HUES64 (cell line): ENCODE results near the gene SV2C.

ENCODE experiments used
- H3K27ac ChIP-seq: 2 replicates; pipeline ENCODE4 v1.7.0; 2013; ENCODE audit warnings: low read depth, low read length, inconsistent platforms
- H3K27me3 ChIP-seq: 2 replicates; pipeline ENCODE4 v1.6.1; 2013; ENCODE audit warnings: mild to moderate bottlenecking, low read length; ENCODE audit not compliant: insufficient read depth
- H3K36me3 ChIP-seq: 2 replicates; pipeline ENCODE4 v1.6.1; 2013; ENCODE audit warnings: mild to moderate bottlenecking, low read length; ENCODE audit not compliant: insufficient read depth
- H3K4me1 ChIP-seq: 2 replicates; pipeline ENCODE4 v1.6.1; 2013; ENCODE audit warnings: mild to moderate bottlenecking, low read length, moderate library complexity; ENCODE audit not compliant: insufficient read depth
- H3K4me3 ChIP-seq: 2 replicates; pipeline ENCODE4 v1.5.1; 2013; ENCODE audit warnings: mild to moderate bottlenecking, low read length, moderate library complexity
- H3K9ac ChIP-seq: 2 replicates; pipeline ENCODE4 v1.6.1; 2013; ENCODE audit warnings: mild to moderate bottlenecking, low read depth, low read length
- H3K9me3 ChIP-seq: 2 replicates; pipeline ENCODE4 v1.6.1; 2013; ENCODE audit warnings: low read depth, low read length; ENCODE audit not compliant: insufficient read depth
- WGBS: fragments of 150-250, 120-280 bp; methylation state at CpG from one replicate; pipeline ENCODE4 v1.1.7; 2013; ENCODE audit warnings: missing lambda C conversion rate; 5-methylcytosine and 5-hydroxymethylcytosine counted together

The SV2C gene

DNA sequence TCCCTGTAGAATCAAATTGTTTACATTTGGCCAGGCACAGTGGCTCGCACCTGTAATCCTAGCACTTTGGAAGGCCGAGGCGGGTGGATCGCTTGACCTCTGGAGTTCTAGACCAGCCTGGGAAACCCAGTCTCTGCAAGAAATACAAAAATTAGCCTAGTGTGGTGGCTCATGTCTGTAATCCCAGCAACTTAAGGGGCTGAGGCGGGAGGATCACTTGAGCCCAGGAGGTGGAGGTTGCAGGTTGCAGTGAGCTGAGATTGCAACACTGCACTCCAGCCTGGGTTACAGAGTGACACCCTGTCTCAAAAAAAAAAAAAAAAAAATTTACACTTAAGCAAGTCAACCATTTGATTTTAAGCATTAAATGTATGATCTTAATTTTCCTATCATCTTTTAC lies 302.4 kb downstream of the SV2C start:
- H3K9ac ChIP-seq: no peak overlapping the region
- WGBS: 92% methylated on average over 5 of the region's 5 CpGs
- H3K4me3 ChIP-seq: no peak overlapping the region
- no peaks in the 10 kb centered on the region for H3K27me3 ChIP-seq
- no peaks in the 10 kb centered on the region for H3K36me3 ChIP-seq
- peaks cover 10% of the 10 kb centered on the region; the same call in 1 of the 2 replicates for H3K4me1 ChIP-seq
- H3K27ac ChIP-seq: no peak overlapping the region
- no peaks in the 10 kb centered on the region for H3K9me3 ChIP-seq

DNA sequence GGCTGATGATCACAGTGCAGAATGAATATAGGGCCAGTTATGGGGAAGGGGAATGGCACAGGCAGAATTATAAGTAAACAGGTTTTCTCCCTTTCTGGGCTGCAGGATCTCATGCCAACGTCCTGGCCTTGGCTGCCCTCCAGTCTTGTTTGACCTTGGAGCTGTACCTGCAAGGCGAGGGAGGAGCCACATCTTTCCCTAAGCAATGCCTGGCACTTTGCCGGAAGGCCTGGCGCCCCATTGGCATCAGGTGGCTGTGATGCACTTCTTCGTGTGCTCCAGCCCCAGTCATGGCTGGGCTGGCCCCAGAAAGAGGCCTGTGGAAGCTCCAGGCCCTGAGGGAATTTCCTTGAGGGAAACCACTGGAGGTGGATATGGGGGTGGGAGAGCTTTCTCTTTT lies 303.2 kb downstream of the SV2C start:
- H3K27ac ChIP-seq: no peak overlapping the region
- H3K36me3 ChIP-seq: no peaks in the 10 kb centered on the region
- H3K27me3 ChIP-seq: no peaks in the 10 kb centered on the region
- no peak overlapping the region for H3K4me3 ChIP-seq
- peaks cover 5% of the 10 kb centered on the region; the same call in 1 of the 2 replicates for H3K4me1 ChIP-seq
- 87% methylated on average over 5 of the region's 5 CpGs for WGBS
- H3K9ac ChIP-seq: no peak overlapping the region
- H3K9me3 ChIP-seq: no peaks in the 10 kb centered on the region

- Histone ChIP-seq H3K4me3 (no peak overlapping the region), H3K27ac (no peak overlapping the region), H3K9me3 (no peaks in the 10 kb centered on the region), H3K36me3 (no peaks in the 10 kb centered on the region), H3K27me3 (no peaks in the 10 kb centered on the region), H3K9ac (no peak overlapping the region), H3K4me1 (peaks cover 15% of the 10 kb centered on the region)
- WGBS: no CpG with 5 or more reads among the region's 1 CpG
Measured at GRCh38 chr5:76388236-76388635, 305.1 kb downstream of the SV2C start.

GRCh38 chr5:76388791-76389512 lies 305.8 kb downstream of the SV2C start:
- Histone ChIP-seq H3K9ac (no peak overlapping the region), H3K4me3 (no peak overlapping the region), H3K36me3 (no peaks in the 10 kb centered on the region), H3K4me1 (peaks cover 16% of the 10 kb centered on the region), H3K27me3 (no peaks in the 10 kb centered on the region), H3K9me3 (no peaks in the 10 kb centered on the region), H3K27ac (no peak overlapping the region)
- 85% methylated on average over 11 of the region's 11 CpGs for WGBS

DNA sequence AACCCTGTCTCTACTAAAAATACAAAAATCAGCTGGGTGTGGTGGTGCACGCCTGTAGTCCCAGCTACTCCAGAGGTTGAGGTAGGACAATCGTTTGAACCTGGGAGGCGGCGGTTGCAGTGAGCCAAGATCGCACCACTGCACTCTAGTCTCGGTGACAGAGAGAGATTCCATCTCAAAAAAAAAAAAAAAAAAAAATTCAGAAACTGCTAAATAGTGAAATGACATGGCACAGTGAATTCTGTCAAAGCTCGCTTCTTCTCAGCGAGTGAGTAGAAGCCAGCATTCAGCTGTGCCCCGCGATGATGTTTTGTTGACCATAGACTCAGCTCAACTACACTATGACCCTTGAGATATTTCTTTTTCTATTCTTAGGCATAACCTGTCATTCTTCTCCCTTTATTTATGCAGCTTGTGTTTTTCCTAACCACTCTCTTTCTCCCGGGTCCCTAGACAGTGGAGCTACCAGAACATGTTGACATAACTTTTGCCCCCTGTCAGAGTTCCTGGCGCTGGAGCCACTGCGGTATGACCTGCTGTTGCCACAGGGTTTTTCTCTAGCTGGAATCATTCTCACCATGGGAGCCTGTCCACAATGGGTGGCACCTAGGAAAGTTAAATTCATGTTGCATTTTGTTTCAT lies 306.5 kb downstream of the SV2C start:
- Histone ChIP-seq H3K27ac (no peak overlapping the region), H3K9ac (no peak overlapping the region), H3K9me3 (no peaks in the 10 kb centered on the region), H3K27me3 (no peaks in the 10 kb centered on the region), H3K4me3 (no peak overlapping the region), H3K36me3 (no peaks in the 10 kb centered on the region), H3K4me1 (peaks cover 16% of the 10 kb centered on the region)
- whole genome bisulfite sequencing: 96% methylated on average over 13 of the region's 13 CpGs

DNA sequence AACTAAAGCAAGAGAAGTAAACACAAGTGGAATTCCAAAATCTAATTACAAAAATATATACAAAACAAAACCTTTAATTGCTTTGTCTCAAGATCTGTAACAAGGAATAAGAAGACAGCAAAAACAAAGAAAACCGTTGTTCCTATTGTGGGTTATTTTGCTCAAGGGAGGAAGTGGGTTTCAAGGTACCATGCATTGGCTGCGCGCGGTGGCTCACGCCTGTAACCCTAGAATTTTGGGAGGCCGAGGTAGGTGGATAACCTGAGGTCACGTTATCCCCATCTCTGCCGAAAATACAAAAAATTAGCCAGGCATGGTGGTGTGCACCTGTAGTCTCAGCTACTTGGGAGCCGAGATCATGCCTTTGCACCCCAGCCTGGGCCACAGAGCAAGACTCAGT lies 307.8 kb downstream of the SV2C start:
- no peaks in the 10 kb centered on the region for H3K27me3 ChIP-seq
- no peaks in the 10 kb centered on the region for H3K36me3 ChIP-seq
- 96% methylated on average over 9 of the region's 9 CpGs for WGBS
- H3K4me3 ChIP-seq: no peak overlapping the region
- H3K4me1 ChIP-seq: peaks cover 16% of the 10 kb centered on the region
- H3K9me3 ChIP-seq: no peaks in the 10 kb centered on the region
- H3K9ac ChIP-seq: no peak overlapping the region
- H3K27ac ChIP-seq: no peak overlapping the region

DNA sequence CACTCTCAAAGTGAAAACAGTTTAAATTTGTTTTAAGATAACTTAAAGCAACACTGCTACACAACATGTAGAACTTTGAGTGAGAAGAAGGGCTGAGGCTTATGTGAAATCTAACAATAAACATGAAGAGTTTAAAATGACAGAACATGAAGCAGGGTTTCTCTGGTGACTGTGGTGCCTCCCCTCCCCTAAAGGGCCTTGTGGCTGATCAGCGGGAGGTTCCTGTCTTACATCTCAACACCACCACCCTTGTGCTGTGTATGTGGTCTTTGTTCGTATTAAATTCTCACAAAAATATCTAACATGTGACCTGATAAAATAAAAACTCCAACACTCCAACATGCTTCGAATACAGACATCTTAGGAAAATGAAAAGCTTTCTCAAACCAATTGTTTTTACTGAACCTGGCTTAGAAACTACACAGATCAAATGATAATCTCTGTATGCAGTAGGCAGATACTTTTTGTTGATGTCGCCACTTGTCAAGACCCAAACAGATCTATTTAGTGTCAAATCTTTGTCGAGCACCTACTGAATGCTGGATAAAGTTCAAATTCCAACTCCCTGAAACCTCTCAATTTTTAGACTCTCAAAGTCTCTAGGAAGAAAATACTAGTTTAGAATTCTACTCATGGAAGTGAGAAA lies 310.0 kb downstream of the SV2C start:
- 84% methylated on average over 4 of the region's 5 CpGs for WGBS
- no peaks in the 10 kb centered on the region for H3K27me3 ChIP-seq
- H3K9me3 ChIP-seq: no peaks in the 10 kb centered on the region
- no peaks in the 10 kb centered on the region for H3K36me3 ChIP-seq
- H3K27ac ChIP-seq: no peak overlapping the region
- no peak overlapping the region for H3K4me3 ChIP-seq
- no peak overlapping the region for H3K9ac ChIP-seq
- peaks cover 16% of the 10 kb centered on the region for H3K4me1 ChIP-seq

GRCh38 chr5:76397200-76397599 lies 314.0 kb downstream of the SV2C start:
- Histone ChIP-seq H3K9ac (no peak overlapping the region), H3K36me3 (no peaks in the 10 kb centered on the region), H3K9me3 (no peaks in the 10 kb centered on the region), H3K27me3 (no peaks in the 10 kb centered on the region), H3K27ac (no peak overlapping the region), H3K4me3 (no peak overlapping the region), H3K4me1 (peaks cover 19% of the 10 kb centered on the region)
- 100% methylated on average over 2 of the region's 2 CpGs for WGBS

DNA sequence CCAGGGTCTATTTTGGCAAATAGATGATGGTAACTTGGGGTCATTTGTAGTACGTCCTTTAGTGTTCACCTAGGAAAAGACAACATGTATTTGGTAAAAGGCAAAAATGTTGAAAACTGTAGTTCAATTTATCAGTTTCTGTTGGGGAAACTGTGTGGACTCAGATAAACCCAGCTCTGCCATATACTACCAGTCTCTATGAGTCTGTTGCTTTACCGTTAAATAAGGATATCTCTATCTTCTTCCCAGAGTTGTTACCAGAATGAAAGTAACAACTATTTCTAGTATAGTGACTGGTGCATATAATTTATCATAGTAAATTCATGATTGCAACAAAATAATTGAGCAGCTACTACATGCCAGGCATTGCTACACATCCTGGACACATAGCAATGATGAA lies 316.1 kb downstream of the SV2C start:
- no peaks in the 10 kb centered on the region for H3K36me3 ChIP-seq
- H3K27me3 ChIP-seq: no peaks in the 10 kb centered on the region
- no peaks in the 10 kb centered on the region for H3K9me3 ChIP-seq
- no peak overlapping the region for H3K4me3 ChIP-seq
- H3K4me1 ChIP-seq: peaks cover 11% of the 10 kb centered on the region
- no peak overlapping the region for H3K9ac ChIP-seq
- H3K27ac ChIP-seq: no peak overlapping the region
- 91% methylated on average over 1 of the region's 2 CpGs for WGBS

DNA sequence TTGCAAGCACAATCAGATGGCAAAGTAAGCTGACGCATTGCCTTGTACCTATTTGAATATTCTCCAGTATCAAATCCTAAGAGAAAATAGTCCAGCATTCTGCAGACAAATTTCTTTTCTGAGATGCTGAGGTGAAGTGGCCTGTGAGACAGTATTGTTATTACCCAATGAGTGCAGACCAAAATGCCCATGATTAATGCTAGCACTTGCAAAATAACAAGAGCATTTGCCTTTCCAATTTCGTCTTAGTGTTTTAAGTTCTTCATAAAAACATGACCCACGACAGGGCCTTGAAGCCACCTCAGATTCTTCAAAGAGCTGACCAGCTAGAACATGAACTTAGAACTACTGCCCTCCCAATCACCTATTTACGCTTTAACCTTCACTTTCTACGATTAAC lies 317.3 kb downstream of the SV2C start:
- Histone ChIP-seq H3K9me3 (no peaks in the 10 kb centered on the region), H3K4me3 (no peak overlapping the region), H3K9ac (no peak overlapping the region), H3K27me3 (no peaks in the 10 kb centered on the region), H3K27ac (no peak overlapping the region), H3K36me3 (no peaks in the 10 kb centered on the region), H3K4me1 (peaks cover 16% of the 10 kb centered on the region)
- WGBS: 70% methylated on average over 4 of the region's 5 CpGs

GRCh38 chr5:76401801-76402250 lies 318.6 kb downstream of the SV2C start:
- Histone ChIP-seq H3K9me3 (no peaks in the 10 kb centered on the region), H3K4me1 (peaks cover 23% of the 10 kb centered on the region), H3K36me3 (no peaks in the 10 kb centered on the region), H3K27me3 (no peaks in the 10 kb centered on the region), H3K27ac (no peak overlapping the region), H3K4me3 (peak overlapping the region; percentile 89), H3K9ac (peak overlapping the region; percentile 51; the same call in 1 of the 2 replicates)
- WGBS: 69% methylated on average over 11 of the region's 11 CpGs
